GM18507 (cell line): ENCODE results near the gene CXCR5.

ENCODE experiments used
- DNase-seq: peaks from one replicate; pipeline ENCODE4 v3.0.0; 2011; ENCODE audit warnings: low read depth; ENCODE audit not compliant: insufficient read length; ENCODE audit errors: extremely low spot score
- FAIRE-seq: peaks from 2 replicates; lab custom pipeline; 2011; peaks lifted over from hg19 to GRCh38; lab: Jason Lieb, UNC

CXCR5 gene

DNA sequence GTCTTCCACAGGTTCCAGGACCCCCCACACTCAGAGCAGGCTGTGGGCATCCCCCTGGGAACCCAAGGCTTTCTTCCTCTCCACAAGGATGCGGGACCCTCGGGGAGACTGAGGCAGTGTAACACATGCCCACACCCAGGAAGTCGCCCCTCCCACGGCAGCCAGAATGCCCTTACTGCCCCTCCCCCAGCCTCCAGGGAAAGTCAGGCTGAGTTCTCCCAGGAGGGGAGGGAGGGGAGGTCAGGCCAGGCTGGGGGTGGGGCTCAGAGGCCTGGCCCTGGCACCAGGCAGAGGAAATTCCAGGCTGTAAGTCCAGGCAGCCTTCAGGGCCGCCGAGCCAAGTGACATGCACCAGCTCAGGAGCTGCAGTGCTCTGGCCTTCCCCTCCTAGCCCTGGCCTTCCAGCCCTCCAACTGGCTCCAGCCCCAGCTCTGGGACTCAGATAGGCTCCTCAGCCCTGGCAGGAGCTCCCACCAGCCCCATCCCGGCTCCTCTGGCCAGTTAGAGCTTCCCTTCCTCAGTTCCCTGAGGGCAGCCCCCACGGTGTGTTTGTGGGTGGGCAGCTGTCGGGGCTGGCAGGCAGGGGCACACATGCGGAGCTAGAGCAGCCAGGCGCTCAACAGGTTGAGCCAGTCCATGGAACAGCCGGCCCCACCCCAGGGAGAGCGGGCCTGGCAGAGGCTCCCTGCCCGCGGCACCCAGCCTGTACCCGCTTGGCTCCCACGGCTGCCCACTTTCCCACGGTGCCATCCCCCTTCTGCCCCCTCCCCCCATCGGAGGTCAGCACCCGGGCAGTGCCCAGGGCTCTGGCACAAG, 38.4 kb downstream of the CXCR5 start:
- no peak for FAIRE-seq
- DNase-seq: no peak

DNA sequence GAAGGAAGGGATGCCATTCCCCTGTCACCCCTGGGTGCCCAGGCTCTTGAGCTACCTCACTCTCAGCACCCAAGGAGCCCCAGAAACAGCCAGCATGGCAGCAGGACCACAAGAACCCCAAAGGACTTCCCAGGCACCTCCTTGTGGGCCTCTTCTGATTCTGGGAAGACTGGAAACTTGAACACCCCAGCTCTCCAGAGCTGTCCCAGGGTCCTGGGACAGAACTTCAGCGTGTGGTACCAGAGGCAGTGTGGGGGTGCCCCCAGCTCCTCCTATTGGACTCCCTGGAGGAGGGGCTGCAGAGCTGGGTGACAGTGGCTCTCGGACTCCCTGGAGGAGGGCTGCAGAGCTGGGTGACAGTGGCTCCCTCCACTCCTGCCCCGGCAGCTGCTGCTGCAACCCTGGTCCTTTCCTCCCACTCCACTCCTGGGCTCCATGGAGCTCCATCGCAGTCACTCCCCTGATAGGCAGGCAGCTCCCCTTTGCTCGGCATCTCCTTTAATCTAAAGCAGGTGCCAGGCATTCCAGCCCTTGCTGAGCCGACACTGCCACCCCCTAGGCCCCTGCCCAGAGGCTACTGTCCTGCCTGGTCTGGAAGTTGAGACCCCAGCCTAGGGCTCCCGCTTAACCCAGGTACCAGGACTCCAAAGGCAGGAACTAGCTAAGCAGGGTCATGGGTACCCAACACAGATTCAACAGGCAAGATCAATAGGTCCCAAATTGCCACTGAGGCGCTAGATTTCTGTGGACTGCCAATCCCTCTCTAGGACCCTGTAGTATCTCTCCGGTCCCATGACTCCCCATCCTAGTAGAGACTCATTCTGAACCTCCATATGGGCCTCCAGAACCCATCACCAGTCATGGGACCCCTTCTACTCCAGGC, 39.3 kb downstream of the CXCR5 start:
- DNase-seq (no peak), FAIRE-seq (no peak)

DNA sequence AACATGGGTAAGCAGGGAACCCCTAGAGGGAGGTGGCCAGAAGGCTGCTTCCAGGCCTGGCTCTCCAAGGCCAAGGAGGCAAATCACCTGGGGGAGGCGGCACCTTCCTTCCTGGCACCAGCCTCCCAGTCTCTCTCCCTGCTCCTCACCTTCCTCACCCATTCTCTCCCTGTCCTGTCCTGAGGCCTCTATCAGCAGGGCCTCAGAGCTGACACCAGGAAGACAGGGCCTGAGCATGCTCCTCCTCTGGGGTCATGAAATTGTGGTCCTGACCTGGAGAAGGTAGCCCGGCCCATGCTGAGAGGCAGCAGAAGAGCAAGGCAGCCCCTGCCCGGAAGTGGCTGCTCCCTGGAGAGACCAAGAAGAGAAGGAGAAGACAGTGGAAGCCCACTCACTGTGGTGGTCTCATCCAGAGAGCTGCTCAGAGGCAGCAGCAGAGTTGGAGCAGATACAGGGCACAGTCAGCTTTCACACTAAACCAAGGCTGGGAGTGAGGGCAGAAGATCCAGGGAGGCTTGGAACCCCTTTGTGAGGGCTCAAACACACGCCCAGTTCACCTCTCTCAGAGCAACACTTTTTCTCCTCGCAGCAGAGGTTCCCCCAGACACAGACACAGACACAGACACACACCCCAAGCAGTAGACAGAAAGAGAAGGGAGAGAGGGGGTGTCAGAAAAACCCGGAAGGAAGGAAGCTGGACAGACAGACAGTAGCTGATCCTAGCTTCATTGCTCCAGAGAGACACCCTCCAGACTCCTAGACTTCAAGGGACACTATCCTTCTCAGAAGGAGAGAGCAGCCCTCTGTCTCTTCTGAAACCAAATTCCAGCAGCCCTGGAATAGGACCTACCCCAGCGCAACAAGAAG, 40.3 kb downstream of the CXCR5 start:
- FAIRE-seq (peak; percentile 9), DNase-seq (no peak)

DNA sequence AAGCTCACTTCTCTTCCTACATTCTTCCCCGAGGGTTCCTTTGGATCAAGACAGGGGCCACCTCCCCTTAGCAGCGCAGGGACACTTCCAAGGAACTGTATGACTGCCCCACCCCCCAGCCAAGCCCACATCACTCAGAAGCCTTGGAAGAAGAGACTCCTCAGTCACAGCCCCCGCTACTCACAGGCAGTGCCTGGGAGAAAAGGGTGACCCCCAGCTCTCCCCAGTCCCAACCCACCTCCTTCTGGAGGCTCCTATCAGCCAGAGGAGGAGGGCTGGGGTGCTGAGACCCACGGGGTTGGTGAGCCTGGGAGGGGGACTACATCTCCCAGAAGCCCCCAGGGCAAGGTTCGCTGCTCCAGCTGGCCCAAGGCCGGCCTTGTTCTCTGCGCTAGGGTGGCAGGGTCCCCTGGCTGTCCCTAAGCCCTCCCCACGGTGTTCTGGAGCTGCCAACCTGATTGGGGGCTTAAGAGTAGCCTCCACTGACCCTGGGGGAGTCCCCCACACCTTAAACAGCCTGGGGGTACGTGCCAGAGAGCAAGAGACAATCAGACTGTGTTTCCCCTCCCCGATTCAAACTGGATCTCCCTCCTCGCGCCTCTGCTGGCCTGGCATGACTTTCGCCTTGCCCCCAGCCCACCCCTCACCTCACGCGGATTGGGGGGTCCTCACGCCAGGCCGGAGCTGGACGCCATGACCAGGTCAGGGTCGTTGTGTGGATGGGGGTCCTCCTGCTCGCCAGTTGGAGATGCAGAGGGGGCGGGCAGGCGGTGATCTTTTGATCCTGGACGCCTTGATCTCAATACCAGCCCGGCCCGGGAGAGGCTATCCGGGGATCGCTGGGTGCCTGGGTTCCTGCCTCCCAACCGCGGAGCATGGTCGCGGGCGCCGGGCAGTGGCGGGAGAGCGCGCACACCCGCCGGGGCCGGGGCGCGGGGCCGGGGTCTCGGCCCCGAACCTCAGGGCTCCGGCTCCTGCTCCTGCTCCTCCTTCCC, 41.2 kb downstream of the CXCR5 start:
- DNase-seq (no peak), FAIRE-seq (peak; percentile 48)

DNA sequence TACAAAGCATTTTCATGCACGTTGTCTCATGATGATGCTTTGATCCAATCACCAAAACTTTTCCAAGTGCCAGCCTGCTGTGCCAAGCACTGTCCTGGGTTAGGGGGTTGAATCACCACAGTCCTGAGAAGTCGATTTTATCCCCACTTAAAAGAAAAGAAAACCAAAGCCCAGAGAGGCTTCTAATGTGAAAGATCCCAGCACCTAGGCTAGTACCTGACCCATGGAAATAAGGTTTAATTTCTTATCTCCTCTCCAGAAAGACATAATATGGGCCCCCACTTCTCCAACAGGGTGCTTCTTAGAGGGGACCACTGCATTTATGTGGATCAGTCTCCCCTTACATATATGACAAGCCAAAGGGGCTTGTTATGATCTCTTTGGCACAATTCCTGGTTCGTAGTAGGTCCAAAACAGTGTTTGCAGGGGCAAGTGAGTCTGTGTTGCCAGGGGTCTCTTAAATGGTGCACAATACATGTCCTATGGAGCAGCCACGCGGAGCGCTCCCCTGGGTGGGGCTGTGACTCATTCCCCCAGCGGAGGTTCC, 43.9 kb downstream of the CXCR5 start:
- FAIRE-seq: no peak
- no peak for DNase-seq

DNA sequence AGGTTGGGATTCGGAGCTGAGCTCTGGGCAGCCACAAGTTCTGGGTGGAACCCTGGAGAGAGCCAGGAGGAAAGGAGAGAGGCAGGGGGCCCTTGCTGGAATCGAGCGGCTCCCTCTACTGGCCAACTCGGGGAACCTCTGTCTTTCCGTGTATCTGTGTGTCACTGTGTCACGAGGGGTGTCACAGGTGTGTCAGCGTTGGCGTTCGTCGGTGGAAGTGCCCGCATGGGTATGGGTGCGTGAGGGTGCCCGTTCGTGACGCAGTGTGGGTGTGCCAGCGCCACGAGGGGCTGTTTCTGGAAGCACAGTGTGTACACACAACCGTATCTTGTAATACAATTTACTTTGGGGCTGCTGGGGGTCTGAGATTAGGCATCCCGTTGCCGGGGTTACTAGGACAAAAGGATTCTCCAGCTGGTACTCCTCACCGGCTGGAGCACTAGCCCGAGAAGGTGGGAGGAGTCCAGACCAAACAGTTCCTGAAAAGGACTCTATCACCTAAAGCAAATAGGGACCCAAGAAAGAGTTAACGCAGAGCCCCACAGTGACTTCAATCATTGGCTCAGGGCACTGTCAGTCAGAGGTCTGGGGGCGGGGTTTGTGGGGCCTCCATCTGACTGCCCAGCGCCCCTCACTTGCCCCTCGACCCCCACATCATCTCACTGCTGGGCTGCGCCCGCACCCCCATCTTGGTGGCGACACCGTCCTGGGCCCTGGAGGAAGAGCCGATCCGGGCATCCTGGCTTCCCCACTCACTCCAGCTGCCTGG, 44.6 kb downstream of the CXCR5 start:
- FAIRE-seq: peak; percentile 75
- DNase-seq: peak; percentile 78

DNA sequence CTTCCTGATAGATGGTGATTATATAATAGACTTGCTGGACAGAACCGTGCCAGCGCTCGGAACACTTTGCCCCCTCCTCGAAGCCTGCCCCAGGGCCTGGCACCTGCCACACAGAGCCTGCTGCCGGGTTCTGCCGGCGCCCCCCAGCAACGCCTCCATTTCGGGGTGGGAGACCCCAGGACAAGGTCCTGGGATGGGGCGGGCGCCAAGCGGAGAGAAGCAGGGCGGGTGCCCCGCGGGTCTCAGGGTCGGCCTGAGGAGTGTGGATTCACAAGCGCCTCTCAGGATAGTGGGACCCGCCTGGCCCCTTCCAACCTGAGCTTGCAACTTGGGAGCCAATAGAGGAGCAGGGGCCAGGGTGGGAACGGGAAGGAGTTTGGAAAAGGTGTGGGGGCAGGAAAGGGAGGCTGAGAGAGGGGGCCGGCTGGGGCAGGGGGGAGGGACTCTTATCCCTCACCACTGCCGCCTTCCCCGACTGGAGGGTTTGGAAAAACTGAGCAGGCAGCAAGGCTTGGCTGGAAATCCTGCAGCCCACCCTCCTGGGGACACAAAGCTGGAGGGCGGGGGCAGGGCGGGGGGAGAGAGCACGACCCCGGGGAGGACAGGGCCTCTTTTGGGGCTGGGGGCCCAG, 45.3 kb downstream of the CXCR5 start:
- FAIRE-seq (no peak), DNase-seq (no peak)

DNA sequence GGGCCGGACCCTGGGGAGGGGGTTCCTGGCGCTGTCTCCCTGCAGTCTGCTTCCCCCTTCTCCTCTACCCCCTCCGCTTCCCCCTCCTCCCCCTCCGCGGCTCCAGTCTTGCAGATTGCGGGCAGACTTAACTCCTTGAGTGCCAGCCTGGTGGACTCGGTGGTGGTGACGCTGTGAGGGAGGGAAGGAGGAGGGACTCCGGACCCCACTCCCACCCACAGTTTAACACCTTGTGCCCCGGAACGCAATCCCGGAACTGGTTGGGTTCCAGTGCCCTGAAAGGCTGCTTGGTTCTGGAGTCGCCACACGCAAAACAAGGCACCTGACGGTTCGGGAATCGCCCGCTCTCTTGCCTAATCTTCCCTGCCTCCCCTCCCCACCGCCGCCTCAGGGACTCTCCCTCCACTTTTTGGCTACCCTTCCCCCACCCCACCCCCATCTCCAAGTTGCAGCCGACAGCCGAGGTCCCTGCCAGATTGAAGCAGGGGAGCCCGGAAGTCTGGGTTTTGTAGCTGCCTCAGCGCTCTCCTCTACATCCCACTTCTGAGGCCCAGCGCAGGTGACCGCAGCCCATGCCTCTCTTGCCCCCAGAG, 45.9 kb downstream of the CXCR5 start:
- FAIRE-seq (peak; percentile 15), DNase-seq (no peak)

DNA sequence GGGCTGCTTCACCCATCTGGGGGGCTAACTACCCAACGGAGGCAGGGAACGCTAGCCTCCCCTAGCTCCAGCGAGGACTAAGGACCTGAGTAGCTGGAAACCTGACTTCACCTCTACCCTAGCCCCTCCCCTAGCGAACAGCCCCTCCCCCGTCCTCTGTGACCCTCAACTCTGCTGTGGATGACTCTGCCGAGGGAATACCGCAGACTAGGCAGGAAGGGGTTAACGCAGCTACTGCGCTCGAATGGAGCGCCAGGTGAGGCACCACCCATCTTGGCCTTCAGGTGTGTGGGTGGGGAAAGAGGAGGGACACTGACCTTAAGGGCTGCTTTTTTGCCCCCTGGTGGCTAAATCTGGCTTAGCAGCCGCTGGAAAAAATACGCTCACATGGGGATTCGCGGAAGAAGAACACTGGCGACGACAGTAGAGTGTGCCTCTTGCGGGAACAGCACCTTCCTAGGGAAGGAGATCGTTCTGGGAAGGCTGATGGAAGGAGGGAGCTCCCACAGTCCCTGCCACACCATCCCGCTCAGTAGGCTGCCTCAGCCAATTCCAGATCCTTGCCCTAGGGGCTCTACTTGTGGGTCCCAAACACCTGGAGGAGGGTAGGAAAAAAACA, 46.5 kb downstream of the CXCR5 start:
- DNase-seq: no peak
- peak; percentile 82 for FAIRE-seq

DNA sequence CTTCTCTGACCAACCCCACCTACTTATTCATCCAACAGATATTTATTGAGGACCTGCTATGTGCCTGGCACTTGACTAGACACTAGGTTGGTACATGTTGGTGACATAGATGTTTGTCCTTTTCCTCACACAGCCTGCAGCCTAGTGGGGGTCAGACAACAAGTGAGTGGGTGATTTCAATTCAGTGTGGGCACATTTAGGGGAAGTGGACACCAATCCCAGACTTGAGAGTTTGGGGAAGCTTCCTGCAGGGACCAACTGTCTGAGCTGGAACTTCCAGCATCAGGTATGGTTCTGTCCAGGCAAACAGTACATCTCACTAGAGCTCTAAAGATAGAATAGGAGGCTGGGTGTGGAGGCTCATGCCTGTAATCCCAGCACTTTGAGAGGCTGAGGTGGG, 47.9 kb downstream of the CXCR5 start:
- DNase-seq: no peak
- no peak for FAIRE-seq

DNA sequence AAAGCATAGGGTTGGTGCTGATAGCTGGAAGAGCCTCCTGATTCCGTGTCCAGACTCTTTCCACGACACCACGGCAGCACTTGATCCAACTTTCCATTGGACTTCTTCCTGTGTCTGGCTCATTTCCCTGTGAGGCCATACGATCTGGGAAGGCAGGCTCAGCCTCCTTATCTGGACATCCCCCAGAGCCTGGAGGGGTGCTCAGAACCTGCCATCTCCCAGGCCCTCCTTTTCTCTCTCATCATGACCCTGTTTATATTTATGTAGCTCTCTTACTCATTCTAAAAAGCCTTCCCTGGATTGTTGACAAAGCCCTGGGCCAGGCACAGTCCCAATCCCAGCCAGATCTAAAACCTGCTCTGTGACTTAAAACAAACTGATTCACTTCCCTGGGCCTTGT, 49.8 kb downstream of the CXCR5 start:
- FAIRE-seq (no peak), DNase-seq (no peak)

DNA sequence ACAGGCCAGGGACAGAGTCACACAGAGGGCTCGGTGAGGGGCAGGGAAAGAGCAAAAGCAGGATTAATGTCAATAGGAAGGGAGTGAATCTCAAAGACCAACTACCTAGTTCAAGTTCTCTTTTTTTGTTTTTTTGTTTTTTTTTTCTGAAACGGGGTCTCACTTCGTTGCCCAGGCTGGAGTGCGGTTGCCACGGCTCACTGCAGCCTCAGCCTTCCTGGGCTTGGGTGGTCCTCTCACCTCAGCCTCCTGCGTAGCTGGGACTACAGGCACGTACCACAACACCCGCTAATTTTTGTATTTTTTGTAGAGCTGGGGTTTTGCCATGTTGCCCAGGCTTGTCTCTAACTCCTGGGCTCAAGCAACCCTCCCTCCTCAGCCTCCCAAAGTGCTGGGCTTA, 51.7 kb downstream of the CXCR5 start:
- no peak for FAIRE-seq
- DNase-seq: no peak

DNA sequence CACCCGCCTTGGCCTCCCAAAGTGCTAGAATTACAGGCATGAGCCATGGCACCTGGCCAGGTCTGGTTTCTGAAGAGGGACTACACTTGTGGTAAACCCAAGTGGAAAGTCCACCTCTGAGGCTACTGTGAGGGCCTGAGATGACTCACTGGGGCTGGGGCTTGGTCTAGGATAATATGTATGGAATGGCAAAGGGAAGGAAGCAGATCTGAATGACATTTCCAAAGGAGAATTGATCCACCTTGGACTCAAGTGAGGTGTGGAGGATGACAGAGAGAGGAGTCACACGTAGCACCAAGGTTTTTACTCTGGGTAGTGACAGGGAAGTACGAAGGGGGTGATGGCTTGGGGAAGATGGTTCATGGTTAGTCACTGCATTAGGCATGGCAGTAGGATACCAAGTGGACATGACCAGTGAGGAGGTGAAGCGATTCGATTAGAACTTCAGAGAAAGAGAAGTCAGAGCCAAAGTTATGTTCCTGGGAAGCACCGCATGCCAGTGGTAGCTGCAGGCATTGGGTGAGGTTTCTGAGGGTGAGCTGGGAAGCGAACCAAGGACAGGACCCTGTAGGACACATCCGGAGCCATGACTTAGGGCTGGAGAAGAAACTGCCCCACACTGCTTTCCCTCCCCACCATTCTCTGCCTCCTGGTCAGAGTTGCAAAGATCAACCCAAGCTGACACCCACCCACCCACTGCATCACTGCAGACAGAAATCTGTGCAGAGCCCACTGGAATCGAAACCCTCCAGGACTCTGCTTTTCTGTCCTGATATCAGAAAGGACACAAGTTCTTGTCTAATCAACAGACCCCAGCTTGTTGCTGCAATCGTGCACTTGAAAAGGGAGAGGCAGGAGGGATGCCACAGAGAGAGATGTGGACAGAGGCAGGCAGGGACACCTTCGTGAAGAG, 55.1 kb downstream of the CXCR5 start:
- no peak for DNase-seq

DNA sequence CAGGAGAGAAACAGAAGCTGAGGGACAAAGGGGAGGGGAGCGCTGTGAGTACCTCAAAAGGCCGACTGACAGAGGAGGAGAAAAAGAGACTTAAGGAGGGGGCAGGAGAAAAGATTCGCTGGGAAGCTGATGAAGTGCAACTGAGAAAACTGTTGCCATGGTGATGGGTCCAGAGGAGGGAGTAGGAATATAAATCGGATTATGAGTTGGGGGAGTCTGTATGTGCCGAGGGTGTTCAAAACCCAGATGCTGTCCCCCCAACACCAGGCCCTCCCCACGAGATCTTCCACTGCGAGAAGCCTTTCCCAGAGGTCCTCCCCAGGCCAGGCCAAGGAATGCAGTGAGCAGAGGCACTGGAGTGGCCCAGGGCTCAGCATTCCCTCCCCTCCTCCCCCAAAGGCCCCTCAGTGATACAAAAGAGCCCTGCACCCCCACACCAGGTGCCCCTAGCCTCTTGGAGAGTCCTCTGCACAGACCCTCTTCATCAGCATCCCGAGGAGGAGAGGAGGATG, 55.8 kb downstream of the CXCR5 start:
- no peak for FAIRE-seq

More for the DNA sequence above, 55.1 kb downstream of the CXCR5 start:
- FAIRE-seq: no peak

DNA sequence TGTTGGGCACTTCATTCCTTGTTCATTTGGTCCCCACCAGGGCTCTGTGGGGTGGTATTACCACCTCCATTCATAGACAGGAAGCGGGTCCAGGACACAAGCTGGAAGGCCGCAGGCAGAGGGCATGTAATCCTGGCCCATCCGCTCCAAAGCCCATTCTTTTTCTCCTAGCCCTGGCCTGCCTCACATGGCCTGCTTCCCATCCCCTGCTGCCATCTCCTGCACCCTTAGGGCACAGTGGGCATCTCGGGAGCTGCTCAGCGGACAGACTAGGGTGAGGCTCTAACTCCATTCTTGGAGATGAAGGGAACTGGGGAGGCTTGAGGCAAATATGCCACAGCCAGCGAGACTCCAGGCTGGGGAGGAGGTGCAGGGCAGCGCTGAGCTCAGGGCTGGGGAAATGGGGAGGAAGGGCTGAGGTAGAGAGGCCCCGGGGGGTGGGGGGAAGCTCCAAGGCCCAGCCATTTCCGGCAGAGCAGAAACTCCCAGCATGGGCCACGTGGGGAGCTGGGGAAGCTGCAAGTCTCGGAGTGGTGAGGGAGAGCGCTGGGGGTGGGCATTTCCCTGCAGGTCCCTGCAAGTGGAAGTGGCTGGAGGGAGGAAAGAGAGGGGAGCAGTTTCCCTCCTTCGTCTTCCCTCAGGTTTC, 56.4 kb downstream of the CXCR5 start:
- FAIRE-seq: no peak

More for the DNA sequence above, 55.8 kb downstream of the CXCR5 start:
- no peak for DNase-seq

More for the DNA sequence above, 56.4 kb downstream of the CXCR5 start:
- no peak for DNase-seq
